RPMI7951 (cell line): ENCODE results near the gene SPAG16. TPM values are rescaled to one million over a fixed set of nuclear protein-coding genes. Genes with fewer than 3 reads are reported as not detected.
"Not testable (repeated sequence)": the region's sequence is repeated elsewhere in the genome, so short reads cannot be mapped to it uniquely, and the experiment has no call there.

Source experiments
- DNase-seq: peaks from one replicate; pipeline ENCODE4 v3.0.0-alpha.2; 2012; ENCODE audit warnings: low read depth
- total RNA-seq: library from RNA; depleted of rRNA; stranded (reverse); fragments of >200 nt; shearing (Covaris generic); gene quantifications from 2 replicates; pipeline ENCODE4 v1.2.3, GENCODE V29; 2014

The SPAG16 gene
- total RNA-seq, 1 experiment from 2014 or later, result 29.9 TPM

DNA sequence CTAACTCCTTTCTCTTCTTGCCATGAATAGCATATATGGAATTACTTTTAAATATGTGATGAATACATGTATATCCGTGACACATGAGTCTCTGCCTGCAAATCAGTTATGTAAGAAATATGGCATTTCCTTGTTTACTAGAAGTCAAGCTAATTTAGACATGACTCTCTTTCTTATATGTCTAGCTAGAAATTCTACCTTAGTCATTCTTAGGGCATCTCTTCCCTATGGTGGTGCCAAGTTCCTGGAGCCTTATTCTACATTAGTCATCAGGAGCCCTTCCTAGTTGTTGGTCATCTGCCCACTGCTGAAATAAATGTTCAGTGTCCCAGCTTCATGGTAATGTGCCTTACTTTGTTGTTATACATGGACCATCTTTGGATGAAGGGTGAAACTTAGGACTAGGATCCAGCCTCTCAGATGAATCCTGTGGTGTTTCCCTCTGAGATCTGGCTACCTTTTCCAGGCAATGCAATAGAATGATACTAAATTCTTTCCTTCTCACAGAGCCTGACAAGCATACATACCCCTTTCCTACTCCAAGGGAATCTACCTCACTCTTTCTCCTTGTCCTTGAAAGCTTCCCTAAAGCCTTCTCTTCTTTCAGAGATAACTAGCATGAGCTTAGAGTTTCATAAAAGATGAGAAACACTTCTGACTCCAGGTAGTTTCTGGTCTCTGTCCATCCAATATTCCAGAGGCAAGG is 711.3 kb downstream of the SPAG16 start:
- DNase-seq, result peak; percentile 91

DNA sequence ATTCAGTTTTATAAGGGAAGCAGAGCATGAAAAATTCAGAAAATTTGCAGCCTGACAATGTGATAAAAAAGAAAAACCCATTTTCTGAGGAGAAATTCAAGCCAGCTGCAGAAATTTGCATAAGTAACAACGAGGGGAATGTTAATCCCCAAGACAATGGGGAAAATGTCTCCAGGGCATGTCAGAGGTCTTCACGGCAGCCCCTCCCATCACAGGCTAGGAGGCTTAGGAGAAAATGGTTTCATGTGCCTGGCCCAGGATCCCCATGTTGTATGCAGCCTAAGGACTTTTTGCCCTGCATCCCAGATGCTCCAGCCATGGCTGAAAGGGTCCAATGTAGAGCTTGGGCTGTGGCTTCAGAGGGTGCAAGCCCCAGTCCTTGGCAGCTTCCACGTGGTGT is 714.7 kb downstream of the SPAG16 start:
- not testable (repeated sequence) for DNase-seq

DNA sequence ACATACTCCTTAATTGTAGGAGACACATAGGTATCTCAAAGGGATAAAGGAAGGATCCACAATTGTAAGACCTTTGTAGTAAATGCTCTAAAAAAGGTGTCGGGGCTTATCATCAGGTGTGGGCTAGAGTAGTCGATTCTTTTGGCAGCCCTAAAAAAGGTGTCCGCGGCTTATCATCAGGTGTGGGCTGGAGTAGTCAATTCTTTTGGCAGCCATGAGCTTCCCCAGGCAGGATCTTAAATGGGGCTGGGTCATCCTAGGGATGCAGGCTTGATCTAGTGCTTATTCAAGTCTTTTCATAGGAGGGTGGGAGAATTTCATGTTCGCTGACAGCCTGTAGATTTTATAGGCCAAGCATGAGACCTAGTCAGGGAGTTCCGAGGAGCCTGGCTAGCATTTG is 720.2 kb downstream of the SPAG16 start:
- no peak for DNase-seq

DNA sequence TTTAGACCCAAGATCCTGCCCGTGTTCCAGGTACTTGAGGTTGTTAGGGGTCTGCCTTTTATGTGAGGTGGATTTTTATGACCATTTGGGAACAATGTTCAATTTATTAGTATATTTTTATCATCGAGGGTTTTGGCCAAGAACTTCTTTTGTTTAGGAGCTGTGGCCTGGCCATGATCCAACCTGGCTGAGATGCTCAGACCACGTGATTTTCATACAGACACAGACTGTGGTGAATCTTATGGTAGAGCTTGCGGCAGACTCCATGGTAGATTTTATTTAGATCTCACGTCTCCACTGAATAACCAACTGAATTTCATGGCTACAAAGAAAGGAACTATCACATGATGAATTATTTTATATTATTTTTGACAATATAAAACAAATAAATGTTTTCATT is 721.1 kb downstream of the SPAG16 start:
- peak; percentile 54 for DNase-seq

DNA sequence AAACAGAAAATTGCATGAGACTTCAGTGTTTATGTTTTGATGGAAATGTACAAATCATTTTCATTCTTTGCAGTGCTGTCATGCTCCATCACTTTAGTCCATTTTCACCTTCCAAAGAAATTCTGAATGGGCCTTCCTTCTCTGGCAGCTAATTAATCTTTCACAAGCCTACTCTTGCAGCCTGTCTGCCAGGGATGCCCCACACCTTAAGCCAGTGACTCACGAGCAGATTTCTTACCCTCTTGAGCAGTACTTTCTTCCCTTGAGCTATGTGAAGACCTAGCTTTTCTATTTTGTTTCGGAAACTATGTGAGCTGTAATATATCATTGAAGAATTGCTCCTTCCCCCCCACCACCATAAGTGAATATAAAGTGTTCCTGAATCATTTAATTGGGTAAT is 722.3 kb downstream of the SPAG16 start:
- peak; percentile 33 for DNase-seq

DNA sequence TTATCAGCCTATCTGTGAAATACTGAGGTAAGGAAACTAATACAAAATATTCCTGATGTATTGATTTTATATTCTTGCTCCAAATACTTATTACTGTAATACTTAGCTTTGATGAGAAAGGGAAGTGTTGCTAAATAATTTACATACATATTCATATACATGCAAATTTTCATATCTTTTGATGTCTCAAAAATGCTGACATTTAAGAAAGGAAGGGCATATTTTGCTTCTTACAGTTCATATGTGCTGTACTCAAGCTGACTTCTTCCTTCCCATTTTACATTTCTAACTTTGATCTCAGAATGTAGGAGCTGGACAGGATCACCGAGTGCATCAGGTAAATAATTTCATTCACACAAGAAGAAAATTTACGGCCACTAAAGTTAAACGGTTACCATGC is 727.4 kb downstream of the SPAG16 start:
- no peak for DNase-seq

DNA sequence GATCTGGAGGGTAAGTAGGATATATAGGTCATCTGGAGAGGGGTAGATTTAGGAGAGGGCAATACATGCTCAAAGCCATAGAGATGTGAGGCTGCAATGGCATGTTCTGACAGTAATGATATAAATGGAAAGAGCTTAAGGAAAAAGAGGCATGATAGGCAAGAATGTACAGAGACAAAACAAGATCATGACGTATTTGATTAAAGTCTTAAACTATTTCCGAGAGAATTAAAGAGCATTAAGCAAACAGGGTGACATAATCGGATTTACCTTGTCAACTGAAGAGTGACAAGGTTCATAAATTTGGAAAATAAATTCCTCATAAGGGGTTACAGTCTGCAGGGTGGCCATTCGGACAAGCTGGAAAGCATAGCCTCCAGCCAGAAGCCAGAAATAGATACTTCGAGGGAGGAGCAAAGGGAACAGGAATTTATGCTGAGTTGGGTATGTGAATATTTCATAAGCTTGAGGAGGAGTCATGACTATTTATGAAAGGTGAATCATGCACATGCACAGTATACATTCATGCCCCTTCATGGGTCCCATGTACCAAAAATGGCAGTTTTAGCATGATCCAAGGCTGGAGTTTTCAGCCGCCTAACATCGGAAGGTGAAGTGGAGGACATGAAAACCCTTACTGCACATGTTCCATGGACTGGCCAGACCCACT is 730.4 kb downstream of the SPAG16 start:
- no peak for DNase-seq

DNA sequence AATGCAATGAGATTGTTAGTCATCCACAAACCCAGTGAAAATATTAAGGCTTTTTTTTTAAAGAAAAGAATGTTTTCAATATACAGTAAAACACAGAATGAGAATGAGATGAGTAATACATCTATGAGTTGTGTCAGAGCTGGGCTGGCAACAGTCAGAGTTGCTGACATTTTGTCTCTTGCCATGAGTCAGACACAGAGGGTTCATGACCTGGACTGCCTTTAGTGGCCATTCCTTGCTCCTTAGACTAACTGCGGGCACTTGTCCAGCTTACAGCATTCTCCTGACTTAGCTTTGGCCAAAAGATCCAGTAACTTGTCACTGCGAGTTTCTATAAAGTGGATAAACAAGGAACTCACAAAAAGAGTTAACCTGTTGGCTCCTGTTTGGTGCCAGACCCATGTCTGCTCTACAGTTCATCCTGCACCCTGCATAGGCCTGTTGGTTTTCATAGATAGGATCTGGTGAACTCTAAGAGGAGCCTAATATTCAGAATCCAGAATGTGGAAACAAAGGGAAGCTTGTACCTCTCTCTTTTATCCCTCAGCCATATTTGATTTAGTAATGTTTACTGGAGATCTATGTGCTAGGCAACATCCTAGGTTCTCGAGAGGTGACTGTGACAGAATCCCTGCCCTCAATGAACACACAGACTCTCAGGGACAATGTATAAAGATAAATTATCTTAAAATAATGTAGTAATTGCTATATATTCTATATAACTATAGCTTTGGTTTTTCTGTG is 735.1 kb downstream of the SPAG16 start:
- peak; percentile 99 for DNase-seq

DNA sequence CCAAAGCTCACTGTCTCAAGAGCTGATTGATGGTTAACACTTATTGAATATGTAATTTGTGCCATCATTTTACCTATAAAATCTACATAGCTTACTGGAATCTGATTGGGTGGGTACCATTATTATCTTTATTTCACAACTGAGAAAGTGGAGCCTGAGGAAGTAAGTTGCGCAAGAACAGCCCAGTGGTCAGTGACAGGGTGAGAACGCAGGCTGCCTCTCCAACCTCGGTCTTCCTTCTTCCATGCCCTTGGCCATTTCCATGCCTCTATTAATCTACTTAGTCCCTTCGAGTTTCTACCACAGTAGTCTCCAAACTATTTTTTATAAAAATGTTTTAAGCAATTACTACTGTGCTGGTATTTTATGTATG is 735.7 kb downstream of the SPAG16 start:
- DNase-seq, result peak; percentile 74

DNA sequence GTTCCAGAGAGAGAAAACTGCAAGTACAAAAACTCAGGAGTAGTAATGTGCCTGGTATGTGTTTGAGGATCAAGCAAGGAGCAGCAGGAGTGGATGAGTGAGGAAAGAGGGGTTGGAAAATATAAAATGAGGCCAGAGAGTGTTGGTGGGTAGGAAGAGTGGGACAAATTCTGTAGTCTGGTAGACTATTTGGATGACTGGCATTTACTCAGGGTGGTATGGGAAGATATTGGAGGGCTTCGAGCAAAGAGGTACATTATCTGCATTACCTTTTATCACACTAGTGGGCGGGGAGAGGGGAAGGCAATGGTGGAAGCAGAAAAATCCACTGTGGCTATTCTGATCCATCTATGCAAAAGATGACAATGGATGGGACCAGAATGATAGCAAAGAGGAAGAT is 744.9 kb downstream of the SPAG16 start:
- DNase-seq, result no peak

DNA sequence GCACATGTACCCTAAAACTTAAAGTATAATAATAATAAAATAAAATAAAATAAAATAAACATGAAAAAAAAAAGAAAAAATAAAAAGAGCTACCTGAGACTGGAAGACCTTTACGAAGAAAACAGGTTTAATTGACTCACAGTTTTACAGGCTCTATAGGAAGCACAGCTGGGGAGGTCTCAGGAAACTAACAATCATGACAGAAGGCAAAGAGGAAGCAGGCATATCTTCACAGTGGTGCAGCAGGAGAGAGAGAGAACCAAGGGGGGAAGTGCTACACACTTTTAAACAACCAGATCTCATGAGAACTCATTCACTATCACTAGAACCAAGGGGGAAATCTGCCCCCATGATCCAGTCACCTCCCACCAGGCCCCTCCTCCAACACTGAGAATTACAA is 747.3 kb downstream of the SPAG16 start:
- no peak for DNase-seq

DNA sequence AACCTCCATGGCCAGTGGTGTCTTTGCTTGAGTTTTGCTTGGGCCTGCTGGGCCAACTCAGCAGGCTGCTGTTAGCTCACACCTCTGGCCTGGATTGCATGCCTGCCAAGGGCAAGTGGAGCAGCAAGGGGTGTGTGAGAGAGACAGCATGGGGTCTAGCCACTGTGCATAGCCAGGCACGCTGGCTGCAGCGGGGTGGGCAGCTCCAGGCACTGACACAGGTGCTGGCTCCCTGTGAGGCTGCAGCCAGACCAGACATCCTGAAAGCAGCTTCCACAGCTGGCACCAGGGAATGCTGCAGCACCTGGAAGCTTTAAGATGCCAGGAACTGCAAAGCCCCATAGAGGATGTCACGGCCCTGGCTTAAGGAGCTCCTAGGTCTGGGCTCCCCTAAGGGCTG is 750.2 kb downstream of the SPAG16 start:
- no peak for DNase-seq

DNA sequence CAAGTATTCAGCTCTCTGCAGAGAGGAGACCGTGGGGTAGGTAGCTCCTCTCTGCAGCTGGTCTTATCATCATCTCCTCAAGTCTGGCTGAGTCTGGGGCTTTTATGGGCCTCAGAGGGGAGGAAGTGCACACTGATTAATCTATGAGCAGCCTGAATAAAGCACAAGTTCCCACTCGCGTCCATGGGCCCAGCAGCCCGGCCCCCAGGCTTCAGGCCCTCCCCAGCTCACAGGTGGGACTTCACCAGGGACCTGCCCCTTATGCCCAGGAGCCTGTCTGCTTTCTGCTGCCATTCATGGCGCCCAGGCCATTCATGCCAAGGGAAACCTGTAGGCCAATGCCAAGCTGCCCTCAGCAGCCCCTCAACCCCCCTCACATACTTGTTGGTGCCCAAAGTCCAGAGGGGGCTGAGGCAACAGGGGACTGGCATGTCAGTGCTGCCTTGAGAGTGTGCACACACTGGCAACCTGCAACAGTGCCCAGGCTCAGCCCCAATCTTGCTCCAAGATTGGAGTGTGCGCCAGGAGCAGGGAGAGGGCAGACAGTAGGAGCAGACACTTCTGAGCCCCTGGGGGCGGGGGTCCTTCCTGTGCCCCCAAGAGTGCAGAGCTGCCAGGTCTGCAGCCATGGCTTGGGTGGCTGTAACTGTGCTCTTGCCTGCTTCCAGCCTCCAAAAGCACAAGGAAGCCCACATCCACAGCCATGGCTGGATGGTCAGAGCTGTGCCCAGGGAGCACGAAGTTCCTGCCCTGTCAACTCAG is 751.0 kb downstream of the SPAG16 start:
- DNase-seq, result no peak

DNA sequence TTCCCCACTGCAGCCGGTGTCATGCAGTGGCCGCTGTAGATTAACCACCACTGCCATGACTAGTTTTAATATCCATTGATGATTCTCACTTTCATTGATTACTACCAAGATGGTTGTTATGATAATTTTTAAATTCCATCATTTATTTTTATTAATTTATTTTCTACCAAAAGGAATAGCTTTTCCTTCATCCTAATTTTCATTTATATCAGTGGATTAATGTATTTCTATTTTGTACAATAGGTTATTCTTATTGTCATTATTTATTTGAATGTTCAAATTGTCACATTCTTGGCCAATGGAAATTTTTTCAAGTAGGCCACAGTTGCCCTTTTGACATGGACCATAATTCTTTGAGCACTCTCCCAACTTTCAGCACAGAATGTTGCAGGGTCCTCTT is 751.7 kb downstream of the SPAG16 start:
- no peak for DNase-seq

DNA sequence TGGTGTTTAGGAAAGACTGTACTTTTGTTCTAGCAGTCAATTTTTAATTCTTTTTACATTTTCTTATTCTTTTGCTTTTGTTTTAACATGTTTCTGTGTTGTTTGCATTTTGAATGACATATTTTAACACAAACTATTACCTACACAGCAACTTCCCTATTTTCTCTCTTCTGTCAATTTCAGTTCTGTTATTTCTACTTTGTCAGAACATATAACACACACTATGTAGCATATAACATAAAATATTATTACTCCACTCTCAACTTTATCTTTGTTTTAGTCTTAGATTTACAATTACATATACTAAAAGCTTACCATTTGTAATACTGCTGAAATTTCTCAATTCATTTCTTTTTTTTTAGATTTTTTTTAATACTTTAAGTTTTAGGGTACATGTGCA is 753.9 kb downstream of the SPAG16 start:
- DNase-seq, result no peak

DNA sequence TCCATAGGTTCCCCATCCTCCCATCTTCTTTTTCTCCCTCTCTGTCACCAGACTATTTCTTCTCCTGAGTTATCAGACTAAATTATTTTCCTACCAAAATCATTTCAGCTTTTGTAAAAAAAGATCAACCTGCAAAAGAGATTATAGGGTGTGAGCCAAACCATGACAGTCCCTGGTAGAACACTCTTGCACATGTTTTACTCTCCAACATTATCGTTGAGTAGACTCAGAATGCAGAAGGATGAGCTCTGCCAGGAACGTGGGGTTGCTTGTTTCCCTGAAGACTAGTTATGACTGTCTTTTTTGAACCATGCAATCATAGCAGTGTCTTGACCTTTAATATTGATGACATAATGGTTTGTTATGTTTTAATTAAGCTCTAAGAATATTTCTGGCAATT is 766.5 kb downstream of the SPAG16 start:
- DNase-seq, result no peak

DNA sequence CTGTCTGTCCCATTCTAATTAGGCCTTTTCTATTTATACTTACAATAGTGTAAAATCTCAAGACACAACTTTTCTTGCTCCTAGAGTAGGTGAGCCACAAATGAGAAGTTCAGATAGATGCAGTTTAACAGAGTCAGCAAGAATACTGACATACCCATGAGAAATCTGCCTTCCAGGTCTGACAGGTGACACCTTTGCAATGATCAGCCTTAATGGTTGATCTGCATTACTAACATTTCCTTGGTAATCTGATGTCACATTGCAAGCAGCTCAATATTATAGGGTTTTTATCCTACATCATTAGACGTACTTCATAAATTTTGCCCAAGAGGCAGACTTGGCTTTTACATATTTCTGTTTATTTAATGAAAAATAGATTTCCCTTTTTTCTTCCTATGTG is 767.3 kb downstream of the SPAG16 start:
- no peak for DNase-seq

DNA sequence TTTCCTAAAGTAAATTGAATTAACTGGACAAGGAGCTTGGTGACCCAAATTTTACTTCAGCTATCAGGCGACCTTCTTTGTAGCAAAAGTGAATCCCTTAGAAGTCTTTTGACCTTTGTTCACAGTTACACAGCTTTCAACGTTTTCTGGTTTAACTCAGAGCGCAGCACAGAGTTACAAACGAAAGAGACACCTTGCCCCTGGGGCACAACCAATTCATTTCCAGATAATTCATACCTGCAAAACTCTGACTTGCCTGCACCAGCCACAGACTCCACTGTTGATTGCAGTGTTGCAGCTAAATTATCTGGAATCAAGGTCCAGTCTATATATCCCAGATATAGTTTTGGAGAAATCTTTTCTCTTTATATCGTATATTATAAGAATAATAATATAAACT is 768.0 kb downstream of the SPAG16 start:
- DNase-seq, result no peak

DNA sequence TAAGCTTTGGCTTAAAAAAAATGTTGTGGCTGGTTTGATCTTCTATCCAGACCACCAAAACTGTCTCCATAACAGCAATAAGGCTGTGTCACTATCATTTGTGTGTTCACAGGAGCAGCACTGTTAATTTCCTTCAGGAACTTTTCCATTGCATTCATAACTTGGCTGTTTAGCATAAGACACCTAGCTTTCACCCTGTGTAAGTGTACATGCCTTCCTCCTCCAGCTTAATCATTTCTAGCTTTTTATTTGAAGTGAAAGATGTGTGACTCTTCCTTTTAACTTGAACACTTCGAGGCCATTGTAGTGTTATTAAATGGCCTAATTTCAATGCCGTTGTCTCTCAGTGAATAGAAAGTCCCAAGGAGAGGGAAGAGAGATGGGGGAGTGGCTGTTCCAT is 773.7 kb downstream of the SPAG16 start:
- DNase-seq, result no peak

DNA sequence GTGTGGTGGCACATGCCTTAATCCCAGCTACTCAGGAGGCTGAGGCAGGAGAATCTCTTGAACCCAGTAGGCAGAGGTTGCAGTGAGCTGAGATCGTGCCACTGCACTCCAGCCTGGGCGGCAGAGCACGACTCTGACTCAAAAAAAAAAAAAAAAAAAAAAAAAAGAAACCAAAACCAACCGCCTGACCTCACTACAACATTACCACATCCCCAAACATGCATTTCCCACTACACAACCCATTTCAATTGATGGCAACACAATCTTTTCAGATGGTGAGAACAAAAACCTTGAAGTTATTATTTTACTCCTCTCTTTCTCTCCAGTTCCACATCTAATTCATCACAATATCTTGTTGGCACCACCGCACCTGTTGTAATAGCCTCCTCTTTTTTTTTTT is 778.0 kb downstream of the SPAG16 start:
- DNase-seq, result not testable (repeated sequence)

DNA sequence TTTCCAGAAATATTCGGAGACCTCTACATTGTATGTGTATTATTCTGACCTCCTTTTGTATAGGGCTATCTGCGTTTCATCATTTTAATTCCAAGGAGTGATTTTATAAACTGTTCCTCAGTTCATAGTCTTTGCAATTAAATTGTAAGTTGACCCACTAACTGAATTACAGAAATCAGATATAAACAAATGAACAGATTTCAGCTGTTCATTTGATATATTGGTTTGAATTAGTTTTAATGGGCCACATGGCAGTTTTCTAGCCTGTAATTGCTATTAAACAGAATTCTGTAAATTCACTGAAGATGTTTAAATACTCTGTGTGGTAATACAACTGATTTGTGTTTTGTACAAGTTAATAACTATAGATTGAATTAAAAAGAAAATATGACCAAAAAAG is 780.2 kb downstream of the SPAG16 start:
- no peak for DNase-seq

DNA sequence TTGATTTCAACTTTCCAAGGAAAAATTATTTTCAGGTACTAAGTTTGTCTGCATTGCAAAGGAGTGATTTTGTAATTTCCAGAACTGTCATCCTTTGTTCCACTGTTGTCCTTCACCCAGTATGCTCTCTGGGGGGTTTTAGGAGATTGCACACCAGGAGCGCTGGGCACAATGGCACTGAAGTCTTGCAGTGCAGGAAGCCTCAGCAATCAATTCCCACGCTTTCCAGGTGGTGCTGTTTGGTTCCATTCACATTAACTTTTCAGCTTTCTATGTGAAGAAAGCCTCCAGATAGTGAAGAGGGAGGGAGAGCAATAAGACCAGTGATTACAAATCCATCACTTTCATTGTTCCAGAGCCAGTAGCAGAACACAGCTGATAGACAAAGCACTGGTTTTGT is 782.6 kb downstream of the SPAG16 start:
- no peak for DNase-seq
